Lower leg skin (tissue), 4 donors: ENCODE measurements around the gene ASAP2. TPM values are rescaled to one million over a fixed set of nuclear protein-coding genes. Genes with fewer than 3 reads are reported as not detected.

ENCODE experiments used
- DNase-seq, 2 donors: peaks; one replicate each; pipeline ENCODE4 v3.0.0-alpha.2; 2019; ENCODE audit warnings: low spot score in 2 of 2
- H3K4me3 ChIP-seq: fragments of 200-600 bp; sonication (generic); 2 replicates; pipeline ENCODE4 v1.5.1; 2017; ENCODE audit warnings: mild to moderate bottlenecking, low read depth; ENCODE audit not compliant: poor library complexity, severe bottlenecking
- CTCF ChIP-seq, 3 donors: fragments of 450-650 bp; IDR thresholded peaks; one replicate each; pipeline ENCODE4 v1.5.1; 2016; ENCODE audit warnings: antibody characterized with exemption in 3 of 3, mild to moderate bottlenecking in 3 of 3, moderate library complexity in 2 of 3
- POLR2A ChIP-seq, 2 donors: fragments of 450-650 bp; IDR thresholded peaks; one replicate each; pipeline ENCODE4 v1.6.1; 2016 to 2017; ENCODE audit warnings: antibody characterized with exemption in 2 of 2, mild to moderate bottlenecking in 1 of 2, moderate library complexity in 1 of 2
- WGBS, 2 donors: methylation state at CpG; one replicate each; pipeline ENCODE4 v1.1.5; 2018; 5-methylcytosine and 5-hydroxymethylcytosine counted together
- intact Hi-C: fragments of 100-400 bp; cut with DNase I; formaldehyde crosslinking; loops from one replicate; pipeline ENCODE4 v1.15.0; 2023; ENCODE audit warnings: low total_unique reads
- total RNA-seq, 4 donors: library from RNA; depleted of rRNA; stranded (reverse); fragments of >200 nt; gene quantifications; one replicate each; pipeline ENCODE4 v1.1.0, GENCODE V29; 2016

Gene ASAP2
- total RNA-seq, 4 donors from 2014 or later, result 30.4 to 40.7 (median 33.1) TPM

DNA sequence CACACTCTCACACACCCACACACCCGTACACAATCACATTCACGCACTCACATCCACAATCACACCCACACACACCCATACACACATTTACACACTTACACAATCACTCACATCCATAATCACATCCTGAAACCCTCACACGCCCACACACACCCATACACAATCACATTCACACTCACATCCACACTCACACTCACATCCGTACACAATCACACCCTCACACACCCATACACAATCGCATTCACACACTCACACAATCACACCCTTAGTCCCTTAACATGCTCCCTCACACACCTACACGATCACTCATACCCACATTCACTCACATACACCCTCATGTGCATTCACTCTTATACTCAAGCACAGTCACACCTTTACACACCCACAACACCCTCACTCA, 110.9 kb downstream of the ASAP2 start:
- DNase-seq, result peak in 1 of 2 donors; percentile 23
- intact Hi-C loops, result no loop called here
- whole genome bisulfite sequencing, 2 donors, result 94 to 95% methylated on average over 6 of the region's 6 CpGs
- no peak overlapping the region for H3K4me3 ChIP-seq
- TF ChIP-seq CTCF (IDR thresholded peaks at IDR 0.05) (no peak), POLR2A (IDR thresholded peaks at IDR 0.05) (no peak)

GRCh38 chr2:9318461-9319337, 112.1 kb downstream of the ASAP2 start:
- H3K4me3 ChIP-seq, result no peak overlapping the region
- intact Hi-C loops, result no loop called here

DNA sequence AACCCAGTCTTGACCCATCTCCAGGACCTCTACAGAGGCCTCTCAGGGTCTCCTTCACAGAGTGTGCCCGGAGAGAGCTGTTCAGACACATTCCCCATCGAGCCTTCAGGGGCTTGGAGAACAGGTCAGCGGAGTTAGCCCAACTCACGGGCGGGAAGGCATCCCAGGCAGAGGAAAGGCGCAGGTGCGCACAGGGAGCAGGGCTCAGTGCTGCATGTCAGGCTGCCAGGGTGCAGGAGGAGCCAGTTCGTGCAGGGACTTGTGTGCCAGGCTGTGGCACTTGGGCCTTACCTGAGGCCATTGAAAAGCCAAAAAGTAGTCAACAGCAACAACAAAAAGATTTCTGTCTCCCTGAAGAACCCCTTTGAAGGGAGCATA, 112.7 kb downstream of the ASAP2 start:
- peak in 1 of 2 donors; percentile 76 for DNase-seq
- 45 to 68% methylated on average over 8 of the region's 8 CpGs for WGBS, 2 donors
- no peak for TF ChIP-seq POLR2A (IDR thresholded peaks at IDR 0.05)
- no peak for TF ChIP-seq CTCF (IDR thresholded peaks at IDR 0.05)

More at GRCh38 chr2:9318461-9319337, 112.1 kb downstream of the ASAP2 start:
- 56 to 59% methylated on average over 18 to 29 of the region's 29 CpGs for WGBS, 2 donors
- no peak for TF ChIP-seq POLR2A (IDR thresholded peaks at IDR 0.05)
- peak in 1 of 2 donors; percentile 86 for DNase-seq

GRCh38 chr2:9322576-9322975, 116.0 kb downstream of the ASAP2 start:
- intact Hi-C loops, result no loop called here
- WGBS, 2 donors, result 91 to 94% methylated on average over 7 of the region's 7 CpGs
- no peak overlapping the region for H3K4me3 ChIP-seq
- TF ChIP-seq CTCF (IDR thresholded peaks at IDR 0.05) (no peak), POLR2A (IDR thresholded peaks at IDR 0.05) (no peak)
- DNase-seq, result no peak

More for the DNA sequence above, 112.7 kb downstream of the ASAP2 start:
- no peak overlapping the region for H3K4me3 ChIP-seq
- intact Hi-C loops, result no loop called here

DNA sequence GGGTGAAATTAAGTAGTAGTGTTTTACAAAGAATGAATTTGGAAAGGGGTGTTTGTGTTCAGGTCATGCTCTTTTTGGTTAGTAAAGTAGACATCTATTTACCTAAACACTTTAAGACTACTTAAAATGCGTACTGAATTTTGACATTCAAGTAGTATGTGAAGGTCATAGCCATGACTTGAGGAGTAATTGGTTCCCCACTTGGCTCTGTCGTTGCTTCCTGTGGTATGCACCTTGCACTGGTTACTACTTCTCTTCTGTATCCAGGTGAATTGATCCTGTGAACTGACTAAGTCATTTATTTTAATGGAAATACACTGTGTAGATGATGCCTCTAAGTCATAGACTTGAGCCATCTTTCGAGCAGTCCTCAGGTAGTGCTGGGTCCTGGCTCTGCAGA, 118.8 kb downstream of the ASAP2 start:
- WGBS, 2 donors, result 88 to 94% methylated on average over 3 of the region's 3 CpGs
- H3K4me3 ChIP-seq, result no peak overlapping the region
- DNase-seq, result no peak
- intact Hi-C loops, result no loop called here
- no peak for TF ChIP-seq POLR2A (IDR thresholded peaks at IDR 0.05)
- no peak for TF ChIP-seq CTCF (IDR thresholded peaks at IDR 0.05)

GRCh38 chr2:9326975-9327374, 120.4 kb downstream of the ASAP2 start:
- TF ChIP-seq POLR2A (IDR thresholded peaks at IDR 0.05) (no peak), CTCF (IDR thresholded peaks at IDR 0.05) (no peak)
- no peak overlapping the region for H3K4me3 ChIP-seq
- intact Hi-C loops, result no loop called here
- WGBS, 2 donors, result 56 to 77% methylated on average over 3 of the region's 3 CpGs
- peak in 1 of 2 donors; percentile 29 for DNase-seq
